ENCODE results near the gene MS4A13. TPM values are rescaled to one million over a fixed set of nuclear protein-coding genes. Genes with fewer than 3 reads are reported as not detected.

MS4A13 gene
- polyA plus RNA-seq, 1 of the 3 experiments (the other 2 are of a cell fraction), result not detected

GRCh38 chr11:60498399-60498798, 16.8 kb upstream of the MS4A13 start:
- no peaks in the 10 kb centered on the region for H3F3A ChIP-seq (replicated peaks; ENCODE audit: insufficient read depth)
- H3K4me1 ChIP-seq (ENCODE audit: control insufficient read depth in 1 of 2, insufficient read depth in 2 of 2, low read depth in 1 of 2, low read length in 1 of 2), result no peaks in the 10 kb centered on the region
- H3K4me3 ChIP-seq (ENCODE audit: low read depth in 2 of 2, low read length in 1 of 2), result no peak overlapping the region
- no peak for DNase-seq
- TF ChIP-seq YY1 (IDR thresholded peaks at IDR 0.05; ENCODE audit: low read depth), result no peak
- TF ChIP-seq FOXJ3 (CRISPR knock-in tag; IDR thresholded peaks at IDR 0.05), result no peak
- H2AFZ ChIP-seq (ENCODE audit: low read depth), result no peak overlapping the region
- no peaks in the 10 kb centered on the region for H4K20me1 ChIP-seq (ENCODE audit: insufficient read depth)
- ChIA-PET CTCF (no interaction called here), POLR2A (no interaction called here)
- H3K9ac ChIP-seq, result no peak overlapping the region
- no peaks in the 10 kb centered on the region for H3K9me3 ChIP-seq
- H3K79me2 ChIP-seq (ENCODE audit: insufficient read depth), result no peaks in the 10 kb centered on the region
- no peaks in the 10 kb centered on the region for H3K27me3 ChIP-seq (ENCODE audit: insufficient read depth)
- H3K27ac ChIP-seq (ENCODE audit: low read depth in 2 of 2, low read length in 1 of 2), result no peak overlapping the region
- no peaks in the 10 kb centered on the region for H3K9me2 ChIP-seq
- WGBS (ENCODE audit: low lambda C conversion rate), result 1% methylated on average over 2 of the region's 2 CpGs
- no peaks in the 10 kb centered on the region for H3K36me3 ChIP-seq (replicated peaks in 1 of 2; ENCODE audit: control insufficient read depth in 1 of 2, insufficient read depth in 2 of 2, low read length in 1 of 2)
- no peak overlapping the region for H3K4me2 ChIP-seq

GRCh38 chr11:60498853-60499252, 16.3 kb upstream of the MS4A13 start:
- H3K27ac ChIP-seq (ENCODE audit: low read depth in 2 of 2, low read length in 1 of 2), result no peak overlapping the region
- H3K9ac ChIP-seq, result no peak overlapping the region
- POLR2A ChIA-PET, result no interaction called here
- no peaks in the 10 kb centered on the region for H3F3A ChIP-seq (replicated peaks; ENCODE audit: insufficient read depth)
- CTCF ChIA-PET, result interaction anchor here (0.6 kb wide), 1 partner anchor 13 kb away, joined by 3 read pairs; no protein-coding TSS in a partner anchor
- H3K27me3 ChIP-seq (ENCODE audit: insufficient read depth), result no peaks in the 10 kb centered on the region
- H3K36me3 ChIP-seq (replicated peaks in 1 of 2; ENCODE audit: control insufficient read depth in 1 of 2, insufficient read depth in 2 of 2, low read length in 1 of 2), result no peaks in the 10 kb centered on the region
- H3K9me2 ChIP-seq, result no peaks in the 10 kb centered on the region
- no peaks in the 10 kb centered on the region for H3K4me1 ChIP-seq (ENCODE audit: control insufficient read depth in 1 of 2, insufficient read depth in 2 of 2, low read depth in 1 of 2, low read length in 1 of 2)
- H3K79me2 ChIP-seq (ENCODE audit: insufficient read depth), result no peaks in the 10 kb centered on the region
- H2AFZ ChIP-seq (ENCODE audit: low read depth), result no peak overlapping the region
- DNase-seq, result no peak
- no peak for TF ChIP-seq RFX5 (IDR thresholded peaks at IDR 0.05; ENCODE audit: low read length)
- no peak for TF ChIP-seq ZBTB33 (IDR thresholded peaks at IDR 0.05; ENCODE audit: borderline replicate concordance, low read depth)
- TF ChIP-seq RXRA (IDR thresholded peaks at IDR 0.05; ENCODE audit: borderline replicate concordance, low read depth), result no peak
- no peak for TF ChIP-seq TEAD4 (IDR thresholded peaks at IDR 0.05; ENCODE audit: borderline replicate concordance, insufficient read depth)
- no peak for TF ChIP-seq MAX (IDR thresholded peaks at IDR 0.05; ENCODE audit: low read depth)
- TF ChIP-seq NFIC (IDR thresholded peaks at IDR 0.05; ENCODE audit: borderline replicate concordance), result no peak
- TF ChIP-seq CTCF (IDR thresholded peaks at IDR 0.05), result no peak
- no peak for TF ChIP-seq YY1 (IDR thresholded peaks at IDR 0.05; ENCODE audit: low read depth)
- TF ChIP-seq NRF1 (IDR thresholded peaks at IDR 0.05; ENCODE audit: low read depth, low read length), result no peak
- TF ChIP-seq FOXJ3 (CRISPR knock-in tag; IDR thresholded peaks at IDR 0.05), result no peak
- TF ChIP-seq MEF2A (IDR thresholded peaks at IDR 0.05; ENCODE audit: borderline replicate concordance, low read depth), result no peak
- no peak overlapping the region for H3K4me3 ChIP-seq (ENCODE audit: low read depth in 2 of 2, low read length in 1 of 2)
- no peaks in the 10 kb centered on the region for H3K9me3 ChIP-seq
- no peaks in the 10 kb centered on the region for H4K20me1 ChIP-seq (ENCODE audit: insufficient read depth)
- H3K4me2 ChIP-seq, result no peak overlapping the region
- WGBS (ENCODE audit: low lambda C conversion rate), result 9% methylated on average over 4 of the region's 4 CpGs
